SKM-1 treated with dmso at 0.1 percent for 144 hours (cell line): Measurements from ENCODE around the gene PTPRT.

Experiments
- DNase-seq: peaks from one replicate; lab custom pipeline; 2025; ENCODE audit not compliant: unreplicated experiment; lab: John Stamatoyannopoulos, UW

PTPRT gene

DNA sequence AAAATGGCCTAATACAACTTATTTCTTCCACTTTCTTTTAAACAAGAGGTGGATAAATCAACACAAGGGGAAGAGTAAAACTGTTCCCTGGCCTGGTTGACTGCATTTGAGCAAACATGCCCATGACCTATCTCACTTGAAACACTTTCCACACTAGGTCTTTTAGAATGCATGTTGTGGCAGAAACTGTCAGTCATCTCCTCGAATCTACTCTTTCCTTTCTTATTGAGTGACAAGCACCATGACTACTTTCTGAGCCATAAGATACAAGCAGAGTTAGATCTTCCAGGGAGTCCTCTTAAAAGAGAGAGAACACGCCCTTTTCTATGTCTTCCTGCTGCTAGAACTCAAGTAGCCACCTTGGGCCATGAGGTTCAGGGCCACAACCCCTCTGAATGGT lies 66.5 kb downstream of the PTPRT start:
- no peak for DNase-seq

DNA sequence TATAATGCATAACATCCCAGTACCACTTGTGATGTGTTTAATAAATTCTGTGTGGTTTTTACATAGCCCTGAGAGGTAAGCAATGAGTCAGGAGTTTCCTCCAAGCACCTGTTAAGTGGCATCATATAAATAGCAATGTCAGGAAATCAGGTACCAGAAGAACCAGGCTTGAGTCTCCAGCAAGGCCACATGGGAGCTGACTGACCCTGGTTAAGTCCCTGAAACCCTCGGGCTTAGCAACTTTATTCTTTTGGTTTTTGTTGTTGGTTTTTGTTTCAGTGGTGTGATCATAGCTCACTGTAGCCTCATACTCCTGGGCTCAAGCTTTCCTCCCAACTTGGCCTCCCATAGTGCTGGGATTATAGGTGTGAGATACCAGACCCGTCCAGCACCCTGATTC lies 70.0 kb downstream of the PTPRT start:
- DNase-seq = no peak

DNA sequence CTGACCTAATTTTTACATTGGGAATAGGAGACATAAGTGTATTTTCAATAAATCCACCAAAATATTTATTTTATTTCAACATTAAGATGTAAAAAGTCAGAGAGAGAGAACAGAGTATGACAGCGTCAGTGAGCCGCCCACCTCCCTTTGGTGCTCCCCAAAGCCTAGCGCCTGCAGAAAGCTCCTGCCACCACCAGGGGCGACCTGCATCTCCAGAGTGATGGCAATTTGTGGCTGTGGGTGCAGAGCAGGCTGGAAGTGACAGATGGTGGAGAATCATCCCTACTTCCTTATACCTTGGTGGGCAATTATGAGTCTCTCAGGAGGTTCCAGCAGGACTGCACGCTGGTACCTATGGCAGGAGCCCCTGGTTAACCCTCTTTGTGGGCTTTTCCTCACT lies 87.3 kb downstream of the PTPRT start:
- no peak for DNase-seq

- no peak for DNase-seq
Measured at GRCh38 chr20:43096931-43097260, 92.8 kb downstream of the PTPRT start.

GRCh38 chr20:43096126-43096930 lies 93.4 kb downstream of the PTPRT start:
- no peak for DNase-seq

DNA sequence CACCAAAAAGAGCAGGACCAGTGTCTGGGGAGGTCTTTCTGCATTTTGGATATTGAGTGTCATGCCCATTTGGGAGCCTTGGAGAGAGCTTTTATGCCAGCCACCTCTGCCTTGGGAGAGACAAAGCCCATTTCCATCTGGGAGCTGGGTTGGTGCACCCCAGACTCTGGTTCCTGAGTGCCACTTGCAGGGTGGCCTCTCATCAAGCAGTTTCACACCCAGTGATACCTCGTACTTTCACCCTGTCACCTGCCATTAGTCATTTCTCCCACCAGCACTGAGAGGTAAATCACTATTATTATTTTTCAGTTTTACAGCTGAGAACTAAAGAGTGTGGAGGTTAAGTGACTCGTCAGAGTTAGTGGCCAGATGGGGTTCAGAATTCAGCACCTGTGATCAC lies 94.7 kb downstream of the PTPRT start:
- DNase-seq = no peak

GRCh38 chr20:43092386-43093088 lies 97.2 kb downstream of the PTPRT start:
- DNase-seq = no peak

DNA sequence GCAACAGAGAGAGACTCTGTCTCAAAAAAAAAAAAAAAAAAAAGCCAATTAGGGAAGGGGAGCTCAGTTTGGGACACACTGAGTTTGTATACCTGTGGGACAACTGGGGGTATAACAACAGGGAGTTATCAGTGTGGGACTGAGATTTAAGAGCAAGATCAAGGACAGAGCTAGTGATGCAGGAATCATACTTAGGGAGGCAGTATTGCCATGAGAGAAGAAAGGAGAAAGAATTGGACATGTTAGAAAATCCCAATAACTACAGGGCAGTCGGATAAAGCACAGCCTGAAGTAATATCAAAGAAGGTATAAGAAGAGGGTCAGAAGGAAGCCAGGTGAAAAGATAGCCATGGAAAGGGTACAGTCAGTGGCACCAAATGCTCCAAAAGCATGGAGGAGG lies 121.2 kb downstream of the PTPRT start:
- DNase-seq = no peak

GRCh38 chr20:43066125-43066524 lies 123.6 kb downstream of the PTPRT start:
- DNase-seq = no peak

DNA sequence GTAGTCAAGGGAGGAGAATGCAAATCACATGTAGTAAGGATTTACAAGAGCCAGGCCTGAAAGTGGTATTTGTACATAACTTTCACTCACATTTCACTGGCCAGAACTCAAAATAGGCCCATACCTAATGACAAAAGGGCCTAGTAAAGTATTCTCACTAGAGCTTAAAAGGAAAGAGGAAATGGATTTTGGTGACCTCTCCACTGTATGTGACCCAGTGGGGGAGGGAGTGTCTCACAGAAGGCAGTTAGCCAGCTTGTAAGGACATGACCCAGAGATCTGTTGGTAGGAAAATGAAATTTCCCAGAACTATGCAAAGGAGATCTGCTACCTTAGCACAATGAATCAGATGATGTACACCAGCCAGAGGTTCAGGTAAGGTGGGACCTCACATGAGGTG lies 124.4 kb downstream of the PTPRT start:
- no peak for DNase-seq

GRCh38 chr20:43058077-43058476 lies 131.6 kb downstream of the PTPRT start:
- no peak for DNase-seq

DNA sequence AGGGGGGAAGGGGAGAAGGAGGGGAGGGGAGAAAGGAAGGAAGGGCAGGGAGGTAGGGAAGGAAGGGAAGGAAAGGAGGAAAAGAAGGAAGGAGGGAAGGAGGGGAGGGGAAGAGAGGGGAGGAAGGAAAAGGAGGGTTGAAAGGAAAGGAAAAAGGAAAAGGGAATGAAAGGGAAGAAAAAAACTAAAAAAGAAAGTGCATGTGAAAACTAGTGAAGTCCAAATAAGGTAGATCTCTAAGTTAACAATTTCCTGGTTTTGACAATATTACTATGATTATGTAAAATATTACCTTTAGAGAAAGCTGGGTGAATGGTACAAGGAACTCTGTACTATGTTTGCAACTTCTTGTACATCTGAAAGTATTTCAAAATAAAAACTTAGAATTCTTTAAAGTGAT lies 132.4 kb downstream of the PTPRT start:
- DNase-seq = no peak

- DNase-seq = no peak
Measured at GRCh38 chr20:43055181-43055884, 134.4 kb downstream of the PTPRT start.

DNA sequence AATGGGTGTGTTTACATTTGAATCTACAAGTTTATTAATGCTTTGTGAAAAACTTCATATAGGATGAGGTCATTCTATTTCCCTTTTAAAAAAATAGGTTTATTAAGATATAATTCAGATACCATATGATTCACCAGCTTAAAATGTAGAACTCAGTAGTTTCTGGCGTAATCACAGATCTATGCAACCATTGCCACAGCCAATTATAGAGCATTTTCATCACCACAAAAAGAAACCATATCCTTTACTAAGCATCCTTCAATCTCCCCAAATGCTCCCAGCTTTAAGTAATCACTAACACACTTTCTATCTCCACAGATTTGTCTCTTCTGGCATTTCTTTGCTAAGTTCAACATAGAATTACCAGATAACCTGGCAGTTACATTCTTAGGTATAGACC lies 137.2 kb downstream of the PTPRT start:
- DNase-seq = no peak

GRCh38 chr20:43046966-43047365 lies 142.7 kb downstream of the PTPRT start:
- no peak for DNase-seq

GRCh38 chr20:43043887-43044286 lies 145.8 kb downstream of the PTPRT start:
- DNase-seq = no peak

- no peak for DNase-seq
Measured at GRCh38 chr20:43040427-43040826, 149.3 kb downstream of the PTPRT start.

- DNase-seq = no peak
Measured at GRCh38 chr20:43037605-43038309, 151.9 kb downstream of the PTPRT start.

DNA sequence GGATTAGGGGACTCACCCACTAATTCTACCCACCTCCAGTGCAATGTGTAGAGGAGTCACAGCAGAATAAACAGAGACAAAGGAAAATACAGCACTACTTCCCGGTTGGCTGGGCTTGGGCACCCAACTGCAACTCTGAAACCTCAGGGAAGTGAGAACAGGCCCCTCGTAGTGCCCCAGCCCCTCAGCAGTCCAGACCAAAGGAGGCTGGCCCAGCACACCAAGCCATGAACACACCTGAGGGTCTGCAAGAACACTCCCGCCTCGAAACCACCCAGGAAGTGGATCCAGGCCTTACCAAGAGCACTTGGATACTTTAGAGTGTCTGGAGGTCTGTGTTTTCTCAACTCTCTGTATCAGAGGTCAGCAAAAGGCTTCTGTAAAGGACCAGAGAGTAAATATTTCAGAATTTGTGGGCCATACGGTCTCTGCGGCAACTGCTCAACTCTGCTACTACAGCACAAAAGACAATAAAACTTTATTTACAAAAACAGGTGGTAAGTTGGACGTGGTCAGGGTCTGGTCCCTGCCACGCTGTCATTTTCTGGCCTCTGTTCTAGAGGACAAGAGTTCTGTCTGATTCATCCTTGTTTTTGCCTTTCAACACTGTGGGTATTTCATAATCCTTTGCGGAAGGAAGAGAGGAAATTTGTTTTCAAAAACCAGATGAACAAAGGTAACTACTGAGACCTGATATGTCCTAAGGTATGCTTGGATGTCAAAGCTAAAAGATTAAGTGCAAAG lies 154.6 kb downstream of the PTPRT start:
- no peak for DNase-seq

DNA sequence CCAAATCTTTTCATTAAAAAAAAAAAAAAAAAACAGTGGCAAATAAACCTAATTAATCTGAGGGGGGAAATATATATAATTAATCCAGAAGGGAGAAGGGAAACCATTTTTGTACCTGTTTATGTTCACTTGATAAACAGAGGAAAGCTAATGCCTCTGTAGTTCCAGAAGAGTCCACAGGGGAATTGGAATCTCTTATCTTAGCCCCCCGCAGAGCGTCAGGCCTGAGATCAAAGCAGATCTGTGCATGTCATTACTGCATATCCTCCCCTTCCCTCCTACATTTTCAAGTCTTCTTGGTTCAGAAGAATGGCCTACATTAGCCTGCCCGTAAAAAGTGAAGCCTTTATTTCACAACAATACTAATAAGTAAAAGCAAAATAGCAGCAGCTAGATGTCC lies 157.2 kb downstream of the PTPRT start:
- no peak for DNase-seq

DNA sequence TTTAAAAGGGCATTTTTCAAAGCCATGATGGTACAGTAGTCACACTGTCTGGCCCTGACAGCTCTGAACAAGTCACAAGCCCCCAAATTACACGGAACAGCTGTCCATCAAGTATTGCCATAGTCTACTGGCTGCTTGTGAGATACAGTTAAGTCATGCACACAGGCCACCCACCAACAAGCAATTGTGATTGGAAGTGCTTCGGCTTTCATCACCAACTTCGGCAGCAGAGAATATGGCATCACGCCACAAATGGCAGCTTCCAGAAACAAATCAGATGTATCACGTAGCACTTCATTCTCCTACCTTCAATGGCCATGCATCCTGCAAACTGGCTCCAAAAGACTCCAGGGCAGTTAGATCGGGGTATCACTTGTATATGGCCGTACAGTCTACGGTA lies 160.5 kb downstream of the PTPRT start:
- no peak for DNase-seq
